ENCODE data around the gene DPYD.
"Not testable (repeated sequence)": the region's sequence is repeated elsewhere in the genome, so short reads cannot be mapped to it uniquely, and the experiment has no call there.

DPYD gene

DNA sequence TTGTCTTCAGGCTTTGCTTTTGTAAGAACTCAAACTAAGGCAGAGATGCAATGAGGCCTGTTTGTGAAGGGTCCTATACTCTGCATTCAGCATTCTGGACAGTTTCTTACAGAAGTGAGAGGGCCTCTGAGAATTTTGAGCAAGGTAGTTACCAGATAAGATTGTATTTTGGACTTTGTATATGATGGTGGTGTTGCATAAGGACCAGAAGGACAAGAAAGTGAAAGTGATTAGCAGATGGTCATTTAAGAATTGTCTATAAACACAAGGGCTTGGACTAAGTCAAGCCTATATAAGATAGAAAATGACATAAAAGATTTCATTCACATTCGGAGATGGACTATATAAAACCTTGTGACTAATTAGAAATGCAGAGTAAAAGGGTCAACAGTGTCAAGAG is 662.2 kb downstream of the DPYD start:
- FAIRE-seq = no peak

GRCh38 chr1:97254731-97255463 is 665.9 kb downstream of the DPYD start:
- no peak for FAIRE-seq

DNA sequence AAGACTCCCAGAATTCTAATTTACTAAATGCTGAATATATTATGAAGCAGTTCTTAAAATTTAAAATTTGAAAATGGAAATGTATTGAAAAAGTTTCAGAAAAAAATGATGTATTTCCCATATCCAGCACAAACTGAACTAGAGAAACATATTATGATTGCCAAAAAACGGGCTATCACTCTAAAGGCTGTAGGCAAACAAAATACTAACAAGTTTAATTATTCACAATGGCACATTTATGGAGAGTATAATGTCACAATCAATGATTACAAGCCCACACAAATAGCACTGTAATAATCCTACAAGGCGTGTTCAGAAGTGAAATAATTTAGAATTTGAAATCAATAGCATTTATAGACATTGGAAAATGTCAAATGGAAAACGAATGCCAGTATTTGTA is 667.9 kb downstream of the DPYD start:
- FAIRE-seq = no peak

- FAIRE-seq = no peak
Observed at GRCh38 chr1:97252076-97252475, 668.8 kb downstream of the DPYD start.

DNA sequence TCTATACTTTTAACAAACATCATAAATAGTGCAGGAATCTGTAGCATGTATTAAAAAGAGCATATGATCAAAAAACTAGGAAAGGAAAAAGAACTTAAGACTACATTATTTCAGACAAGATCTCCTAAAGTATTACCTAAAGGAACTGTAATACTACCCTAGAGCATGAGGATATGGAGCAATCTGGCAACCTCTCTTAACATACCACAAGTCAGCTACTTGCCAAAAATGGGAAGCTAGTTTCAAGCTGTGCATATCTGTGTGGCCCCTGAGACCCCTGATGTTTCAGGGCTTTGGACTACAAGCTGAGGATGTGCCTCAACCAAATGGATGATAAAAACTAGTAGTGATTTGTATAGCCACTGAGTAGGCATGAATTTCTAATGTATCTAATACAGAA is 673.6 kb downstream of the DPYD start:
- FAIRE-seq = no peak

GRCh38 chr1:97245682-97246081 is 675.2 kb downstream of the DPYD start:
- no peak for FAIRE-seq

GRCh38 chr1:97245026-97245425 is 675.8 kb downstream of the DPYD start:
- no peak for FAIRE-seq

DNA sequence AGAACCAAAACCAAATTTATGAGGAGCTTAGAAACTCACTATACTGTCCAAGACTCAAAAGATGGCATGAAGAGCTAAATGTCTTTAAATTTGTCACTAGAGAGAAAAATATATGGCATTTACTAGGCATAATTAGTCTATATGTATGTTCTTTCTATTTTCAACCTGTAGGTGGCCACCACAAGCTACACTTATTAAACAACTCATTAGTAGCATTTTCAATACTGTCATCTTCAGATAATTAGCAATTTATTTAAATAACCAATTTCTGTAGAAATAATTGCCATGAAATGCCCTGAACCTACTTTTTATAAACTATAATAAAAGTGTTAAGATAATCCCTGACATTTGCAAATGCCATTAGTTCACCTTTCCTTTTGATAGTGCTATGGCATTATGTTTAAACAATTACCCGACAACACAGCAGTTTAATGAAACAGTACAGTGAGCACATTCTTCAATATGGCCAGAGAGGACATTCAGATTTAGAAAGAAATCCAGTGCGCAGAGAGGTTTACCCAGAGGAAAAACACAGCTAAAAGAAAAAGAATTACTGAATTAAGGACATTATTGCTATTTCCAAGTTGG is 676.8 kb downstream of the DPYD start:
- no peak for FAIRE-seq

GRCh38 chr1:97238816-97239215 is 682.0 kb downstream of the DPYD start:
- no peak for FAIRE-seq

DNA sequence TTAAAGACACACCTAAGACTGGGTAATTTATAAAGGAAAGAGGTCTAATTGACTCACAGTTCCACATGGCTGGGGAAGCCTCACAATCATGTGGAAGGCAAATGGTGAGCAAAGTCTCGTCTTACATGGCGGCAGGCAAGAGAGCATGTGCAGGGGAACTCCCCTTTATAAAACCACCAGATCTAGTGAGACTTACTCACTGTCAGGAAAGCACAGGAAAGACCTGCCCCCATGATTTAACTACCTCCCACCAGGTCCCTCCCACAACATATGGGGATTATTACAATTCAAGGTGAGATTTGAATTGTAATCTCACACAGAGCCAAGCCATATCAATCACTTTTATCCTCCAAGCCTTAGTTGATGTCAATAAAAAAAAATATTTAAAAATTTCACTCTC is 689.5 kb downstream of the DPYD start:
- FAIRE-seq = not testable (repeated sequence)

DNA sequence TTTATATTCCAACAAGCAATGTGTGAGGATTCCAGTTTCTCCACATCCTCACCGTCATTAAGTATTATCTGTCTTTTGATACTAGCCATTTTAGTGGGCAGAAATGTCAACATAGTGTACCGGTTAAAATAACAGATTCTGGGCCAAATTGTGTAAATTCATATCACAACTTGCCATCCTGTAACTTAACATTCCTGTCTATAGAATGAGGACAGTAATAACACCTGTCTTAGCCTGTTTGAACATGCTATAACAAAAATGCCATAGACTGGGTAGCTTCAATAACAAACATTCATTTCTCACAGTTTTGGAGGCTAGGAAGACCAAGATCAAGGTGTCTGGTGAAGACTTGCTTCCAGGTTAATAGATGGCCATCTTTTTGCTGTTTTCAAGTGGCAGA is 708.2 kb downstream of the DPYD start:
- FAIRE-seq = no peak

GRCh38 chr1:97210307-97210706 is 710.5 kb downstream of the DPYD start:
- FAIRE-seq = no peak

- FAIRE-seq = no peak
Observed at GRCh38 chr1:97209381-97209957, 711.4 kb downstream of the DPYD start.

DNA sequence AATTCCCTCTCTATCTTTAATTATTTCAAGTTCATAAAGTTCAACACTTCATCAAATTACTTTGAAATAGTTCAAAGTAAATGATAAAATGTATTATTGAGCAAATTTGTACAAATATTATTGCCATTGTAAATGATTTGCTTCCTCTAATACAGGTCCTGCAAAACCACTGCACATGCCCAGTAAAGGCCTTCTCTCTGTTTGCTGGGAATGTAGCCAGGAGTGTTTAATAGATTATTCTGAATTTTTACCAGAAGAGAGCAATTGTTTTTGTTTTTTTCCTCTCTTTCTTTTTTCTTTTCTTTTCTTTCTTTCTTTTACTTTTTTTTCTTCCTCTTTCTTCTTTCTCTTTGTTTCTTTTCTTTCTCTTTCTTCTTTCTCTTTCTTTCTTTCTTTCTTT is 713.0 kb downstream of the DPYD start:
- FAIRE-seq = no peak

DNA sequence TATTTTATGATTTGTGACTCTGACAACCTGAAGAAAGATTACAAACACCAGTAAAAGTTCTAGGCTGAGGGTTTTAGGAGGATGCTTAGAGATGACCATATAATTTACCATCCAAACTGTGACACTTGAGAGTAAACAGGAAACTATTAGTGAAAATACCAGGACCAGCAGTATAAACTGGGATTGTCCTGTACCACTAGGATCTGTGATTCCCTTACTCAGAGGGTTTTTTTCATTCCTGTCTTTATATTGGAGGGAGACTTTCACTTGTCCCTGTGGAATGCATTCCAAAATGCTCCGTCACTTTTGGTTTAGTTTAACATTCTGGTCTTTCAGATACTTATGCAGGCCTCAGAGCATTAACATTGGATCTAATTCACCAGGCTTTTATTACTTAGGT is 716.4 kb downstream of the DPYD start:
- FAIRE-seq = no peak

GRCh38 chr1:97202481-97203380 is 718.1 kb downstream of the DPYD start:
- no peak for FAIRE-seq

DNA sequence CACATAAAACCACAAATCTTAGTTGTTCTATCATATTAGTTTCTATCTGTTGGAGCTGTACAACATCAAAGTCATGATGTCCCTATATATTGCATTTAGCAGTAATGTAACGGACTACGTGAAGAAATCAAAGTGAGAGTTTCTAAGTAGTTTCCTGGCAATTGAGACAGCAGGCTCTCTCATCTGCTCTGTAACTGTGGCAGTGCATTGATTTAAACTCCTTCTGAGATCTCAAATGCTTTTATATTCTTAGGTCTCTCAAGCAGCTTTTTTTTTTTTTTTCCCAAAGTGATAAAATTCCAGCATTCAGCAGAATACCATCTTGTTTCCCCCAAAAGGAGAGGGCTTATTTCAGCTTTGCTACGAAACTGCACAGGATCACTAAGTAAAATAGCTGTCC is 719.2 kb downstream of the DPYD start:
- FAIRE-seq = no peak

DNA sequence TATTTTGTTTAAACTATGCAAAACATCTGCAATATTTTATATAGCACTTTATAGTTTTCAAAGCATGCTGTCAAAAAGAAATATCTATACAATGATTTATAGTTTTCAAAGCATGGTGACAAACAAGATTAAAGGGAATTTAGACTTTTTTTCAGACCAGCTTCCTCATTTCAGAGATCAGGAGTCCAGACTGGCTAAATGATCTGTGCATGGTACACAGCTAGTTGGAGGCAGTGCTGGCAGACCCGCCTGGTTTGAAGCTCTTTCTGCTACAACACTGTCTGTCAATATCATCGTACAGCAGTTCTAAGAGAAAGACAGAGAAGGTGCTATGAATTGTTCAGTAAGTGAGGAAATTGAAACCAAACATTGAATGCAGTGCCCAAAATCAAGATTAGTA is 720.2 kb downstream of the DPYD start:
- no peak for FAIRE-seq

DNA sequence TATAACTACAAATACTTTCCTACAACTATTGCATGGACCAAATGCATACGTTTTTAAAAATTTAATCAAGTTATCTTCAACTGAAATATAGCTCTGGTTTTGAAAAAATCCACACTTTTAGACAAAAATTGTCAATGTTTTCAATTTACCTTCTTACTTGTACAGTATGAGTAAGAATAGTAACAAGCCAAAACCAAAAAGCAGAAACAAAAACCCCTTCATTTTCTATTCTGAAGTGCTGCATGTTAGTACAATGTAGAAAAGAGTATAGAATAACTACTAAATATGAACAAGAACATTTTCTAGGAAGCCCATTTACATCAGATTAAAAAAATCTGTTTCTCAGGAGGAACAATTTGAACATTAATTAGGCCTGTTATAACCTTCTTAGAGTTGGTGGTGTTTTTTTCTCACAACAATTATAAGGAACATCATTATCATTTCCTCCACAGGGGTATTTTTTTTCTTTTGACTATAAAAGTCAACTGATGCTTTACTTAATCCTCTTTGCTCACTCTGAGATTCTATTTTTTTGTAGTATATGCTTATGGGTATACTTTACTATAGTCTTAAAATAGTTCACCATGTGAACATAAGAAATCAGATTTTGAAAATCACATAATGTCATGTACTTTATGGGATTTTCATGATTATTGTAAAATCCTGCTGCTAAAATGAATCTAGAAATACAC is 723.9 kb downstream of the DPYD start:
- no peak for FAIRE-seq

DNA sequence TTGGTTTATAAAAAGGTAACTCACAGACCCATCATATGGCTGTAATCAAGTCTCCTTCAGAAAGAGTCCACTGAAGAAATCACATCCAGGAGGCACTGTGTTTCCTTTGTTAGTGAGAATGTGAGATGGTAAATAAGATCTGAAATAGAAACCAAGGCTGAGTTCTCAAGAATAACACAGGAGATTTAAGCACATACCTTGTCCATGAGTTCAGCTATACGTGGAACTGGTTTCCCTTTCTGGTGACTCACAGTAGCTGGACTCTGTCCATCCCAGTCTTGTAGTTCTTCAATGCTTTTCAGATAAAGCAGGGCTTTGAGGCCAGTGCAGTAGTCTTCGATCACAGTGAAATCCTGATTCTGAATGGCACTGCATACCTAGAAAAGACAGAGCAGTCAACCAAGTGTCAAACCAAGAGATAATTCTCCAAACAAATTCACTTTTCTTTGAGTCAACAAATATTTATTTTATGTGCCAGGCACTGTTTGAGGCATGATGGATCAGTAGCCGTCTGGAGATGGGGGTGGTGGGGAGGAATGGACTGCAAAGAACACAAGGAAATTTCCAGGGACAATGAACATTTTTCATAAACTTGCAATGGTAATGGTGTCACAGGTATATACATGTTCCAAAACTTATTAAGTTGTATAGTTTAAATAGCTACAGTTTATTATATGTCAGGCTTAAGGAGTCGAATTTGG is 727.8 kb downstream of the DPYD start:
- FAIRE-seq = no peak

DNA sequence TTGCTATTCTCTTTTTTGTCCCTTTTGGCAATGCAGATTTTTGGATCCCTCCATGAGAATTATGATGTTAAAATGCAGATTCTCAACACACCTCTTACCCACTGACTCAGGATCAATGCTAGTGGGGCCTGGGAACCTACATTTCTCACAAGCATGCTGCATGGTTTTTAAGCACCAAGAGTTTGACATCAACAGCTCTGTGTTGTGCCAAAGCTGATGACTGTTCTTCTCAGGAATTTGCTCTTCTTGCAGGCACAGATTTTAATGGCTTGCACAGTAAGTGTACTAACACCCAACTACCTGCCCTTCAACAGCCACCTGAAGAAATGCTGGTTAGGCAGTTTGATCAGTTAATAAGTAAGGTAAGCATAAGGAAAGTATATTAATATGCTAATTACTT is 730.5 kb downstream of the DPYD start:
- FAIRE-seq = no peak

- no peak for FAIRE-seq
Observed at GRCh38 chr1:97186381-97186780, 734.5 kb downstream of the DPYD start.
